Peyer's patch (tissue), 4 donors: ENCODE results near the gene PDGFC. TPM values are rescaled to one million over a fixed set of nuclear protein-coding genes. Genes with fewer than 3 reads are reported as not detected.

ENCODE experiments used
- DNase-seq, 3 donors: peaks; one replicate each; pipeline ENCODE4 v3.0.0-alpha.2; 2017 to 2019
- H3K27ac ChIP-seq, 4 donors: fragments of 200-600 bp; sonication (generic); one replicate each; pipeline ENCODE4 v1.5.1; 2016 to 2019
- H3K27me3 ChIP-seq, 2 donors: fragments of 200-600 bp; sonication (generic); one replicate each; pipeline ENCODE4 v1.5.1; 2019
- H3K36me3 ChIP-seq, 3 donors: fragments of 200-600 bp; sonication (generic); one replicate each; pipeline ENCODE4 v1.5.1; 2016 to 2019
- H3K4me1 ChIP-seq, 4 donors: fragments of 200-600 bp; sonication (generic); one replicate each; pipeline ENCODE4 v1.5.1; 2016 to 2019
- H3K4me3 ChIP-seq, 4 donors: fragments of 200-600 bp; sonication (generic); 1 replicate in 3 of 4; 2 replicates in 1 of 4; pipeline ENCODE4 v1.5.1; 2016 to 2019; ENCODE audit warnings: mild to moderate bottlenecking in 1 of 4
- H3K9me3 ChIP-seq, 4 donors: fragments of 200-600 bp; sonication (generic); one replicate each; pipeline ENCODE4 v1.5.1; 2016 to 2019; ENCODE audit warnings: mild to moderate bottlenecking in 1 of 4
- CTCF ChIP-seq, 6 experiments: fragments of 450-650 bp in 4 of 6; fragments of 200-600 bp in 2 of 6; sonication (generic) in 1 of 6; IDR thresholded peaks; one replicate each; pipeline ENCODE4 v1.5.1; 2017 to 2019; ENCODE audit warnings: antibody characterized with exemption in 6 of 6, mild to moderate bottlenecking in 3 of 6, moderate library complexity in 1 of 6
- POLR2A ChIP-seq, 2 donors: fragments of 450-650 bp; IDR thresholded peaks; one replicate each; pipeline ENCODE4 v1.5.1; 2017; ENCODE audit warnings: antibody characterized with exemption in 2 of 2, mild to moderate bottlenecking in 2 of 2, moderate library complexity in 2 of 2
- total RNA-seq, 4 donors: library from RNA; depleted of rRNA; stranded (reverse); fragments of >200 nt; gene quantifications; one replicate each; pipeline ENCODE4 v1.1.0, GENCODE V29; 2016

PDGFC gene
- total RNA-seq, 4 donors from 2014 or later = 4.4 to 17.3 (median 11.5) TPM

GRCh38 chr4:156892805-156893204, 78.8 kb downstream of the PDGFC start:
- DNase-seq = no peak
- no peaks in the 10 kb centered on the region for H3K27me3 ChIP-seq
- TF ChIP-seq POLR2A (IDR thresholded peaks at IDR 0.05) = no peak
- no peak for TF ChIP-seq CTCF (IDR thresholded peaks at IDR 0.05)
- H3K9me3 ChIP-seq = no peaks in the 10 kb centered on the region
- H3K36me3 ChIP-seq = no peaks in the 10 kb centered on the region
- H3K4me1 ChIP-seq = no peaks in the 10 kb centered on the region
- H3K4me3 ChIP-seq = no peak overlapping the region
- no peak overlapping the region for H3K27ac ChIP-seq

- peak in 1 of 3 donors; percentile 47 for DNase-seq
- TF ChIP-seq CTCF (IDR thresholded peaks at IDR 0.05) = no peak
- TF ChIP-seq POLR2A (IDR thresholded peaks at IDR 0.05) = no peak
- Histone ChIP-seq H3K9me3 (no peaks in the 10 kb centered on the region), H3K4me1 (no peaks in the 10 kb centered on the region), H3K36me3 (no peaks in the 10 kb centered on the region), H3K4me3 (no peak overlapping the region), H3K27me3 (no peaks in the 10 kb centered on the region), H3K27ac (no peak overlapping the region)
Observed at GRCh38 chr4:156889616-156890594, 81.7 kb downstream of the PDGFC start.

GRCh38 chr4:156888762-156889161, 82.8 kb downstream of the PDGFC start:
- DNase-seq = no peak
- Histone ChIP-seq H3K4me1 (no peaks in the 10 kb centered on the region), H3K27ac (no peak overlapping the region), H3K9me3 (no peaks in the 10 kb centered on the region), H3K4me3 (no peak overlapping the region), H3K36me3 (no peaks in the 10 kb centered on the region), H3K27me3 (no peaks in the 10 kb centered on the region)
- TF ChIP-seq CTCF (IDR thresholded peaks at IDR 0.05) = no peak
- TF ChIP-seq POLR2A (IDR thresholded peaks at IDR 0.05) = no peak

GRCh38 chr4:156886481-156886880, 85.1 kb downstream of the PDGFC start:
- no peaks in the 10 kb centered on the region for H3K9me3 ChIP-seq
- DNase-seq = no peak
- no peak overlapping the region for H3K27ac ChIP-seq
- TF ChIP-seq POLR2A (IDR thresholded peaks at IDR 0.05) = no peak
- no peak for TF ChIP-seq CTCF (IDR thresholded peaks at IDR 0.05)
- no peaks in the 10 kb centered on the region for H3K36me3 ChIP-seq
- no peaks in the 10 kb centered on the region for H3K27me3 ChIP-seq
- H3K4me3 ChIP-seq = no peak overlapping the region
- H3K4me1 ChIP-seq = no peaks in the 10 kb centered on the region

- no peak for DNase-seq
- no peaks in the 10 kb centered on the region for H3K36me3 ChIP-seq
- no peaks in the 10 kb centered on the region for H3K9me3 ChIP-seq
- H3K27ac ChIP-seq = no peak overlapping the region
- no peaks in the 10 kb centered on the region for H3K27me3 ChIP-seq
- H3K4me3 ChIP-seq = no peak overlapping the region
- TF ChIP-seq POLR2A (IDR thresholded peaks at IDR 0.05) (no peak), CTCF (IDR thresholded peaks at IDR 0.05) (no peak)
- H3K4me1 ChIP-seq = no peaks in the 10 kb centered on the region
Observed at GRCh38 chr4:156885374-156885773, 86.2 kb downstream of the PDGFC start.
